Duodenal mucosa (tissue), 2 donors: Measurements from ENCODE around the gene ARHGEF16.

Experiments used
- H3K27ac ChIP-seq: one replicate; pipeline ENCODE4 v1.7.0; 2013; ENCODE audit warnings: low read depth, low read length
- H3K27me3 ChIP-seq, 2 donors: one replicate each; pipeline ENCODE4 v1.7.0; 2013; ENCODE audit warnings: low read length in 2 of 2, control low read depth in 1 of 2; ENCODE audit not compliant: insufficient read depth in 2 of 2, control insufficient read depth in 1 of 2
- H3K36me3 ChIP-seq, 2 donors: one replicate each; pipeline ENCODE4 v1.7.0; 2013; ENCODE audit warnings: low read length in 2 of 2, control low read depth in 1 of 2; ENCODE audit not compliant: insufficient read depth in 2 of 2, control insufficient read depth in 1 of 2
- H3K4me1 ChIP-seq, 2 donors: one replicate each; pipeline ENCODE4 v1.7.0; 2013; ENCODE audit warnings: low read length in 2 of 2, control low read depth in 1 of 2; ENCODE audit not compliant: insufficient read depth in 2 of 2, control insufficient read depth in 1 of 2
- H3K4me3 ChIP-seq, 2 donors: one replicate each; pipeline ENCODE4 v1.7.0; 2013; ENCODE audit warnings: low read length in 2 of 2, low read depth in 1 of 2
- H3K9ac ChIP-seq, 2 donors: one replicate each; pipeline ENCODE4 v1.7.0; 2013; ENCODE audit warnings: low read length in 2 of 2, low read depth in 1 of 2
- H3K9me3 ChIP-seq, 2 donors: one replicate each; pipeline ENCODE4 v1.7.0; 2013; ENCODE audit warnings: low read length in 2 of 2, control low read depth in 1 of 2; ENCODE audit not compliant: control insufficient read depth in 1 of 2

Gene ARHGEF16

DNA sequence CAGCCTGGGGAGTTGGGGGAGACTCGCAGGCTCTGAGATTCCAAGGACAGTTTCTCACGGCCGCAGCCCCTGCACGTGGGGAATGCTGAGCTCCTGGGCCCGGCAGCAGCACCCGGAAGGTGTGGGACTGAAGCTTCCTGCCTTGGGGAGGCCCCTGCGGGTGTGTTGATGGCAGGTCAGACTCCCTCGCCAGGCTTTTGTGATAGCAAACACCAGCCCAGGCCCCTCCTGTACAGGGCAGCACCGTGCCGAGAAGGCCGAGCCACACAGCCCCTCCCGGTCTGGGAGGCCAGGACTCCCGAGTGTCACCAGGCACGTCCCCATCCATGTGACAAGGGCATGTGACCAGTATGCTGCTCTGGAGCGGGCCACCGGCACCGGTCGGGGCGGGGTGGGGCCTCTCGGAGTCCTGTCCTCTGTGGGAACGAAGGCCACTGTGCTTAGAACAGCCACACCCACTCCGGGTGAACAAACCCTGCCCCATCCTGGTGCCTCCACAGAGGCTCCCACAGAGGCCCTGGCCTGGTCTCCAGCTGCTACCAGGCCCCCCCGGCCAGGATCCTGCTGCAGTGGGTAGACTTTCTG is 31.1 kb upstream of the ARHGEF16 start:
- H3K27ac ChIP-seq, result peak overlapping the region; percentile 56
- H3K36me3 ChIP-seq, result peaks cover 13 to 22% of the 10 kb centered on the region in 2 donors

DNA sequence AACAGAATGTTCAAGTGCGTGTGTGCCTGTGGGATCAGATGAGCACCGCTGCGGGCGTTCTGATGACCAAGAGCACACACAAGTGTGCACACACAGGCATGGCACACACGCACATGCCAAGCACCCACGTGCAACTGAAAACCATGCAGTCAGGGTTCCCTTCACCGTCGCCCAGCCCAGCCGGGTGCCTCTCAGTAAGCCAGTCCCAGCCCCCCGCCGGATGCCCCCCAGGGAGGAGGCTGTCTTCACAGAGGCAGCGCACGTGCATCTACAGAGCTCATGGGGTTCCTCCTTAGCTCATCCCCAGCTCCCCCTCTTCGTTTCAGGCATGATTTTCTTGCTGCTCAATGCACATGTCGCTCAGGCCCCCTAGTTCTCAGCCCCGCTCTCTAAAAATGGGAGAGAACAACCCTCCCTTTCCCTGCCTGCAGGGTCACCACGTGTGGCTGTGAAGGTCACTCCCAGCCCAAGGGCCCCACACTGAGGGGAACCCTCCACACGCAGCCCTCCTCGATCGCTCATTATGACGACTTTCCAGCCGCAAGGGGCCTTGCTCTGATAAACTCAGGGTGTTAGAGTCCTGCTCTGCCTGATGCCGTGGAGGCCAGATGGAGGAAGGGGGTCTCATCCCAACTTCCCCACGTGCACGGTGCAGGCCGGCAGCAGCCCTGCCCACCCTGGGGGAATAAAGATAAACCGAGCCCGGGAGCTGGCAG is 30.4 kb upstream of the ARHGEF16 start:
- H3K9ac ChIP-seq, result no peak overlapping the region
- peaks cover 32 to 33% of the 10 kb centered on the region in 2 donors for H3K4me1 ChIP-seq
- no peaks in the 10 kb centered on the region for H3K27me3 ChIP-seq
- H3K27ac ChIP-seq, result no peak overlapping the region
- H3K36me3 ChIP-seq, result peaks cover 13 to 26% of the 10 kb centered on the region in 2 donors
- H3K9me3 ChIP-seq, result no peaks in the 10 kb centered on the region
- H3K4me3 ChIP-seq, result no peak overlapping the region

More for the DNA sequence above, 31.1 kb upstream of the ARHGEF16 start:
- H3K4me1 ChIP-seq, result peaks cover 38 to 40% of the 10 kb centered on the region in 2 donors
- H3K9ac ChIP-seq, result peak overlapping the region; percentile 60 to 70
- no peak overlapping the region for H3K4me3 ChIP-seq
- no peaks in the 10 kb centered on the region for H3K27me3 ChIP-seq
- no peaks in the 10 kb centered on the region for H3K9me3 ChIP-seq

DNA sequence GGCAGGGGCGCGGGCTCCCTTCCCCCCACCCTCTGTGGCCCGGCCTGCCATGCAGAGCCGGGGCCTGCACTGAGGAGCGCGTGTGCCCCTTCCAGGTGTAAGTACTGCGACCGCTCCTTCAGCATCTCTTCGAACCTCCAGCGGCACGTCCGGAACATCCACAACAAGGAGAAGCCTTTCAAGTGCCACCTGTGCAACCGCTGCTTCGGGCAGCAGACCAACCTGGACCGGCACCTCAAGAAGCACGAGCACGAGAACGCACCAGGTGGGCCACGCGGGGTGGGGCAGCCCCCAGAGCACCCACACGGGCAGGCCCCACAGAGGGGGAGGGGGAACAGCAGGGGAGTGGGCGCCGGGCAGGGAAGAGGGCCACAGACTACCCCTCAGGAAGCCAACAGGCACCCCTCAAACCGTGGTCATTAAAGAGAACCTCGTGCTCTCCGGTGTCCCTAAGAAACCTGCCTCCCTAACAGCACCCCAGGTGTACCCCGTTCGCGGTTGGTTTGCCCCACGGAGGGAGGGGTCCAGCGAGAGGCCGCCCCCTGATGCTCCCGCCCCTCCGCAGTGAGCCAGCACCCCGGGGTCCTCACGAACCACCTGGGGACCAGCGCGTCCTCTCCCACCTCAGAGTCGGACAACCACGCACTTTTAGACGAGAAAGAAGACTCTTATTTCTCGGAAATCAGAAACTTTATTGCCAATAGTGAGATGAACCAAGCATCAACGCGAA is 28.8 kb upstream of the ARHGEF16 start:
- Histone ChIP-seq H3K4me3 (no peak overlapping the region), H3K27me3 (no peaks in the 10 kb centered on the region), H3K9ac (no peak overlapping the region), H3K36me3 (peaks cover 13 to 29% of the 10 kb centered on the region in 2 donors), H3K27ac (no peak overlapping the region), H3K9me3 (no peaks in the 10 kb centered on the region), H3K4me1 (peaks cover 24 to 25% of the 10 kb centered on the region in 2 donors)

DNA sequence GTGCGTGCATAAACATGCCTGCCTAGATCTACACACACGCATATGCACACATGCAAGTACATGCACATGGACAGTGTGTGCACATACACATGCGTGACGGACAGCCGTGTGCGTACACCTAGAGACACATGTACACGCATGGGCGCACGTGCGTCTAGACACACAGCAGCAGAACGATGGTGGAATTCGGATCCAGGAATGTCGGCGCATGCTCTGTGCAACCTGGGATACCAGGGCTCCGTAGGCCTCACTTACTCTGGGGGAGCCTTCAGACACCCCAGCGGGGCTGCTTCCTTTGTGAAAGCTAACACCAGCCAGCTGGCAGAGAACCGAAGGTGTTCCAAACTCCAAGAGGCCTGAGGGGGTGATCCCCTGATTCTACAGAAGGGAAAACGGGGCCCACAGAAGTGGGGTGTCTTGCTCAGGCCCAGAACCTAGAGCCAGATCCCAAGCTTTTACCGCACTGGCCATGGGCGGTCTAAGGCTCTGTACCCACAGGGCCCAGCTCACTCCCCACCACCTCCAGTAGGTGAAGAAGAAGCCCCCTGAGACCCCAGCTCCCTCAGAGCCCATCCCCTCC is 27.4 kb upstream of the ARHGEF16 start:
- Histone ChIP-seq H3K4me1 (peaks cover 21 to 24% of the 10 kb centered on the region in 2 donors), H3K9me3 (no peaks in the 10 kb centered on the region), H3K4me3 (no peak overlapping the region), H3K27ac (no peak overlapping the region), H3K27me3 (no peaks in the 10 kb centered on the region), H3K36me3 (peaks cover 13 to 40% of the 10 kb centered on the region in 2 donors), H3K9ac (no peak overlapping the region)

DNA sequence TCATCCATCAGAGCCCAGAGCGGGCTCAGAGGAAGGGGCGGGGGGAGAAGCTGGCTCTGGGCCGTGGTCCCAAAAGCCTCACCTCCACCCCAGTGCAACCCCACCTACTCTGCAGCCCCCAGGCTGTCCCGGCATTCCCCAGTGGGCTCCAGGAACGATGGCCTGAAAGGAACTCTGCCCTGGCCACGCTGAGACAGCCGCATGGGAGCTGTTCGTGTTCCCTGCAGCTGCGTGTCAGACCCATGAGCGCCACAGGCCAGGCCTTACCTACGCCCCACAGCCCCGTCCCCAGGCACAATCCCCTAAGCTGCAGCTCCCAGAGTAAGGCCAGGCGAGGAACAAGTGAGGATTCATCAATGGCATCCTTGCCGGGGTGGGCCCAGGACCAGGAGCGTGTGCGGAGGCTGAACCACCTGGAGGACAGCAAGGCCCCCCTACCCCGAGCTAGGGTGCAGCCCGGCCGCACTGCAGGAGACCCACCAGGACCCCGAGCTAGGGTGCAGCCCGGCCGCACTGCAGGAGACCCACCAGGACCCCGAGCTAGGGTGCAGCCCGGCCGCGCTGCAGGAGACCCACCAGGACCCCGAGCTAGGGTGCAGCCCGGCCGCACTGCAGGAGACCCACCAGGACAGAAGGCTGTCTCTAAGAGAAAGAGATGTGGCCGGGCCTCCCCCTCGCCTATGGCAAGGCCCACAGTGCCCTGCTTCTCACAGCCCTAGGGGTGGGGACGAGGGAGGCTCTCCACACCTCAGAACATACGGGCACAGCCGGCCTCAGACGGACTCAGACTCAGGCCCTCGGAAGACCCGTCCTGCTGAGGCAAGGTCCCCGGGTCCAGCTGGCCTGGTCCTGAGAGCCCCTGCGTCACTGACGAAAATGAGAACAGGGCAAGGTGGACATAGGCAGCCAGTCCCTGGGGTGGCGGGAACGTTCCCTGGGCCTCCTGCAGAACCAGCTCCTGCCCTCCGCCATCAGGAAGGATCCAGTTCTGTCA is 26.5 kb upstream of the ARHGEF16 start:
- no peak overlapping the region for H3K27ac ChIP-seq
- H3K4me1 ChIP-seq, result peaks cover 11 to 17% of the 10 kb centered on the region in 2 donors
- H3K9ac ChIP-seq, result no peak overlapping the region
- no peak overlapping the region for H3K4me3 ChIP-seq
- no peaks in the 10 kb centered on the region for H3K27me3 ChIP-seq
- no peaks in the 10 kb centered on the region for H3K9me3 ChIP-seq
- peaks cover 13 to 46% of the 10 kb centered on the region in 2 donors for H3K36me3 ChIP-seq

- peaks cover 13 to 46% of the 10 kb centered on the region in 2 donors for H3K36me3 ChIP-seq
- H3K27ac ChIP-seq, result no peak overlapping the region
- no peak overlapping the region for H3K9ac ChIP-seq
- no peaks in the 10 kb centered on the region for H3K27me3 ChIP-seq
- peaks cover 5 to 8% of the 10 kb centered on the region in 2 donors for H3K4me1 ChIP-seq
- H3K4me3 ChIP-seq, result no peak overlapping the region
- H3K9me3 ChIP-seq, result no peaks in the 10 kb centered on the region
Observed at GRCh38 chr1:3428899-3429298, 25.6 kb upstream of the ARHGEF16 start.

GRCh38 chr1:3429320-3429719 is 25.1 kb upstream of the ARHGEF16 start:
- H3K27me3 ChIP-seq, result no peaks in the 10 kb centered on the region
- peaks cover 13 to 46% of the 10 kb centered on the region in 2 donors for H3K36me3 ChIP-seq
- H3K9me3 ChIP-seq, result no peaks in the 10 kb centered on the region
- H3K4me3 ChIP-seq, result no peak overlapping the region
- H3K4me1 ChIP-seq, result peaks cover 1 to 4% of the 10 kb centered on the region in 2 donors
- no peak overlapping the region for H3K27ac ChIP-seq
- no peak overlapping the region for H3K9ac ChIP-seq

GRCh38 chr1:3429766-3430165 is 24.7 kb upstream of the ARHGEF16 start:
- Histone ChIP-seq H3K9ac (no peak overlapping the region), H3K27me3 (no peaks in the 10 kb centered on the region), H3K27ac (no peak overlapping the region), H3K36me3 (peaks cover 13 to 46% of the 10 kb centered on the region in 2 donors), H3K4me3 (no peak overlapping the region), H3K9me3 (no peaks in the 10 kb centered on the region), H3K4me1 (no peaks in the 10 kb centered on the region)

- H3K9me3 ChIP-seq, result no peaks in the 10 kb centered on the region
- no peak overlapping the region for H3K27ac ChIP-seq
- peaks cover 13 to 45% of the 10 kb centered on the region in 2 donors for H3K36me3 ChIP-seq
- no peaks in the 10 kb centered on the region for H3K4me1 ChIP-seq
- H3K4me3 ChIP-seq, result no peak overlapping the region
- no peaks in the 10 kb centered on the region for H3K27me3 ChIP-seq
- no peak overlapping the region for H3K9ac ChIP-seq
Observed at GRCh38 chr1:3430406-3430805, 24.1 kb upstream of the ARHGEF16 start.
